Measurements from ENCODE around the gene CFAP141. TPM values are rescaled to one million over a fixed set of nuclear protein-coding genes. Genes with fewer than 3 reads are reported as not detected.

The CFAP141 gene
- total and polyA plus RNA-seq, 3 donors from 2014 or later: 4.0 to 38.3 (median 8.4) TPM

DNA sequence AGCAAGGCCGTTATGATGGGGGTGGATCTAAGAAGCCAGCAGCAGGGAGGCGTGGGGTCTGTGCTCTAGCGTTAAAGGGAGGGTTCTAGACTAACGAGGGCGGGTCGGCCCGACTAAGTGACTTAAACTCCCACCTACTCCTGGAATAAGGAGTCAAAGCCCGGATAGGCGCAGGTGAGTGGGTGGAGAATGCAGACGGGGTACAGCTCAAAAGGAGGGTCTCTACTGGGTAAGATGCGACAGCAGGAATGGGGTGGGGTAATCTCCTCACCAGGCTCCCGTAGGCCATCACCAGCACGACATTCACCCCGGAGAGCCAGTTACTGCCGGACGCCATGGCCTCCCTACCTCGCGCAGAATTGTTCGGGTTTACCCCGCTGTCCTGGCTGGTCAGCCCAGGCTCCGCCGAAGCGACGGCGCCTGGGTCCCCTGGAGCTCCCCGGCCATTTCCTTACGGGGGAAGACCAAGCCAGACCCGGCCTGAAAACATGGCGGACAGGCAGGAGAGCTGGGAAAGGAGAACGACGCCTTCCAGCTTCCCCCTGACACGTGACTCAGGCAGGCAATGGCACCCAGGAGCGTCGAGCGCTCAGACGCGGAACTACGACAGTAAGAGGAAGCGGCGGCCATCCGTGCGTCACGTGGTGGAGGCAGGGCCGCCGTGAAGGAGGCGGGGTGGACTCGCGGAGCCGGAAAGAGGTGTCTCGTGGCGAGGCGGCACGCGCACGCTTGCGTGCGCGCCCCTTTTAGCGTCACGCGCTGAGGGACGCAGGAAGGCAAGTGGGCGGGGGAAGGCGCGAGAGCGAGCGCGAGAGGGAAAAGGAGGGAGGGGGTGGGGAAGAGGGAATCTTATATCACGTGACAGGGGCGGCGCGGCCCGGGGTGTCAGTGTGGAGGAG lies 14.2 kb upstream of the CFAP141 start, which contains the start of gene UBAP2L:
Gene UBAP2L (plus strand): TSS at position 885 of the 899 bp plus-strand sequence. CDS start 4,169 bp downstream, outside the sequence.
- WGBS, 2 donors: 0% methylated on average over 63 to 73 of the region's 73 CpGs
- no peaks in the 10 kb centered on the region for H3K27me3 ChIP-seq
- H3K27ac ChIP-seq: peak within 1 kb of the TSS; percentile 98
- TF ChIP-seq, protein P1, sequence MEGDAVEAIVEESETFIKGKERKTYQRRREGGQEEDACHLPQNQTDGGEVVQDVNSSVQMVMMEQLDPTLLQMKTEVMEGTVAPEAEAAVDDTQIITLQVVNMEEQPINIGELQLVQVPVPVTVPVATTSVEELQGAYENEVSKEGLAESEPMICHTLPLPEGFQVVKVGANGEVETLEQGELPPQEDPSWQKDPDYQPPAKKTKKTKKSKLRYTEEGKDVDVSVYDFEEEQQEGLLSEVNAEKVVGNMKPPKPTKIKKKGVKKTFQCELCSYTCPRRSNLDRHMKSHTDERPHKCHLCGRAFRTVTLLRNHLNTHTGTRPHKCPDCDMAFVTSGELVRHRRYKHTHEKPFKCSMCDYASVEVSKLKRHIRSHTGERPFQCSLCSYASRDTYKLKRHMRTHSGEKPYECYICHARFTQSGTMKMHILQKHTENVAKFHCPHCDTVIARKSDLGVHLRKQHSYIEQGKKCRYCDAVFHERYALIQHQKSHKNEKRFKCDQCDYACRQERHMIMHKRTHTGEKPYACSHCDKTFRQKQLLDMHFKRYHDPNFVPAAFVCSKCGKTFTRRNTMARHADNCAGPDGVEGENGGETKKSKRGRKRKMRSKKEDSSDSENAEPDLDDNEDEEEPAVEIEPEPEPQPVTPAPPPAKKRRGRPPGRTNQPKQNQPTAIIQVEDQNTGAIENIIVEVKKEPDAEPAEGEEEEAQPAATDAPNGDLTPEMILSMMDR (IDR thresholded peaks at IDR 0.05): peak in 1 of 3 experiments; percentile 15
- peak; percentile 67 for TF ChIP-seq POLR2A (IDR thresholded peaks at IDR 0.05)
- H3K9me3 ChIP-seq: no peaks in the 10 kb centered on the region
- intact Hi-C loops (cut with DNase I; ENCODE audit: low total_unique reads): no loop called here
- H3K4me3 ChIP-seq: peak within 1 kb of the TSS; percentile 75 to 98
- DNase-seq: peak; percentile 98
- H3K4me1 ChIP-seq: peaks cover 32% of the 10 kb centered on the region
- H3K36me3 ChIP-seq (ENCODE audit: low read depth, missing control alignments): no peaks in the 10 kb centered on the region

DNA sequence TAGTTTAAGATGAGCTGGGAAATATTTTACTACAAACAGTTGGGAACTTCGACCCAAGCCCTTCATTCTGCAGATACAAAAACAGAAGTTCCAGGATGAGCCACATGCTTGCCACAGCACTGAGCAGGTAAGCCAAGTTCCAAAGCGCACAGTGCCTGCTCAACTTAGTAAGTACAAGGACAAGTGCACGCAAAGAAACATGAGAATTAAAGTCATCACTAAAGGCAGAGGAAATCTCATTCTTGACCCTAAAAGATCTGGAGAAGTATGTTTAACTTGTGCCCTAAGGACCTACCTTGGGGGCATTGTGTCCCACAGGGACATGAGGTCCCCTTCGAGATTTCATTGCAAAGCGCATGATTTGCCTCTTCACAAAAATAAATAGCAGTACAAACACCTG lies 13.4 kb upstream of the CFAP141 start:
- WGBS, 2 donors: 6% methylated on average over 5 of the region's 5 CpGs
- Histone ChIP-seq H3K36me3 (ENCODE audit: low read depth, missing control alignments) (no peaks in the 10 kb centered on the region), H3K27ac (peak overlapping the region; percentile 98), H3K4me1 (peaks cover 32% of the 10 kb centered on the region), H3K9me3 (no peaks in the 10 kb centered on the region), H3K4me3 (peak overlapping the region; percentile 75 to 98), H3K27me3 (no peaks in the 10 kb centered on the region)
- DNase-seq: peak; percentile 54
- TF ChIP-seq POLR2A (IDR thresholded peaks at IDR 0.05): no peak
- TF ChIP-seq, protein P1 (IDR thresholded peaks at IDR 0.05): no peak
- intact Hi-C loops (cut with DNase I; ENCODE audit: low total_unique reads): no loop called here

DNA sequence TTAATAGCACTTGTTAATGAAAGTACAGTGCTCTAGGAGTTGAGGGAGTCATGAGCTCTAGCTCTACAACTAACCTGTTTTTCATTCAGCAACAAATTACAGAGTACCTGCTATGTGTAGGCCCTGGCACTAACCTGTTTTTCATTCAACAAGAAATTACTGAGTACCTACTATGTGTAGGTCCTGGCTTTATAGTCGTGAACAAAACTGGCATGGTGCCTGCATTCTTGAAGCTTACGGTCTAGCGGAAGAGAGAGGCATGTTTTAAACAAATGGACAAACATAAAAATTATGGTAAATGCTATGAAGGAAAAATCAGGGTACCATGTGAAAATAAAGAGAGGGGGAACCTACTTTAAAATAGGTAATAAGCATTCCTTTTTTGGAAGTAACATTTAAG lies 12.4 kb upstream of the CFAP141 start:
- Histone ChIP-seq H3K36me3 (ENCODE audit: low read depth, missing control alignments) (no peaks in the 10 kb centered on the region), H3K27me3 (no peaks in the 10 kb centered on the region), H3K4me3 (no peak overlapping the region), H3K4me1 (peaks cover 27% of the 10 kb centered on the region), H3K9me3 (no peaks in the 10 kb centered on the region), H3K27ac (peak overlapping the region; percentile 98)
- intact Hi-C loops (cut with DNase I; ENCODE audit: low total_unique reads): no loop called here
- WGBS, 2 donors: 70 to 77% methylated on average over 3 of the region's 3 CpGs
- DNase-seq: no peak
- no peak for TF ChIP-seq POLR2A (IDR thresholded peaks at IDR 0.05)
- TF ChIP-seq, protein P1 (IDR thresholded peaks at IDR 0.05): no peak

DNA sequence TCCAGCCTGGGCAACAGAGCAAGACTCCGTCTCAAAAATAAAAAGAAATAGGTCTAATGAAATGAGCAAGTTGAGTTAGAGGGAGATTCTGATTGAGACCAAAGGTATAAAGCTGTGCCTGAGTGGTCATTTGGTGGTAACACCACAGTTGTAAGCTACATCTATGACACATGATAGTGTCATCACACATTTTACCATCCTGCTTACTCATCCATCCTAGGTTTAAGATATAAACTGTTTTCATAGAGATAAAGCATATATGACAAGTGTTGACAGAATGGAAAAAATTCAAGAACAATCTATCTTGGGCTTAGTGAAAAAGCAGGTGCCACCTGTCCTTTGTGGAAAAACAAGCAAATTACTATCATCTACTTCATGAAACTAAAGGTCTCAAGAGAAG lies 7.1 kb upstream of the CFAP141 start:
- Histone ChIP-seq H3K9me3 (no peaks in the 10 kb centered on the region), H3K4me1 (peaks cover 1% of the 10 kb centered on the region), H3K27ac (no peak overlapping the region), H3K27me3 (no peaks in the 10 kb centered on the region), H3K4me3 (no peak overlapping the region), H3K36me3 (ENCODE audit: low read depth, missing control alignments) (no peaks in the 10 kb centered on the region)
- intact Hi-C loops (cut with DNase I; ENCODE audit: low total_unique reads): no loop called here
- TF ChIP-seq, protein P1 (IDR thresholded peaks at IDR 0.05): no peak
- TF ChIP-seq POLR2A (IDR thresholded peaks at IDR 0.05): no peak
- DNase-seq: no peak
- WGBS, 2 donors: 90 to 97% methylated on average over 1 of the region's 1 CpG

Measured in testis (tissue), 3 donors.